ENCODE data around the gene PHF21A. TPM values are rescaled to one million over a fixed set of nuclear protein-coding genes. Genes with fewer than 3 reads are reported as not detected.
"Not testable (repeated sequence)": the region's sequence is repeated elsewhere in the genome, so short reads cannot be mapped to it uniquely, and the experiment has no call there.

The PHF21A gene
- total RNA-seq, 3 donors from 2014 or later, result 13.4 to 20.3 (median 17.6) TPM

DNA sequence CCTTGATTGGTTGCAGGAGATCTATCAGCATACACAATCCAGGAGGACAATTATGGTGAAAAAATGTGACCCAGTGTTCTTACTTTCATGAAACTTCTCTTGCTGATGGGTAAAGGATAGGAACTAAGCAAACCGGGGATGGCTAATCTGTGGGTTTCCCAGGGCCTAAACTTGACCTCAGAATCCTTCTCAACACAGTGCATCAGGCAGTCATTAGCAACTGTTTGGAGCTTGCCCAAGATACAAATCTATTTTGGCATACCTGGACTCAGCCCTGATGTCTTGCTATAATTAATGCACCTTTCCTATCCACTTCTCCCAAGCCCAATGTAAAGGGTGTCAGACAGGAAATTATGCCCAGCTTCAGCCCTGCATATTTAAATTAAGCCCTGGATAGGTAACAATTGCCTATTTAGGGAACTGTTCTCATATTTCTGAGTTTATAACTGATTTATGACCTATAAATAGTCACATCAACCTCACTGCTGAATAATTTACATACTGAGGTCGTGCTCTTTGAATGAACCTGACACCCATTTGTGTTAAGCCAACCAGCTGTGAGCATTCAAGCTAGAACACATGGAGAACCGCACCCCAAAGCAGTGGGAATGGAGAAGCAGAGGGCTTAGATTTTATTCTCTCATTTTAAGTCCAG is 9.2 kb upstream of the PHF21A start:
- Mint-ChIP-seq H3K27me3 (ENCODE audit: low read depth) (no peaks in the 10 kb centered on the region), H3K9me3 (no peaks in the 10 kb centered on the region), H3K4me3 (no peak overlapping the region), H3K36me3 (ENCODE audit: insufficient read depth) (no peaks in the 10 kb centered on the region), H3K4me1 (ENCODE audit: low read depth) (peaks cover 15% of the 10 kb centered on the region)
- DNase-seq (no peak), ATAC-seq (no peak)

DNA sequence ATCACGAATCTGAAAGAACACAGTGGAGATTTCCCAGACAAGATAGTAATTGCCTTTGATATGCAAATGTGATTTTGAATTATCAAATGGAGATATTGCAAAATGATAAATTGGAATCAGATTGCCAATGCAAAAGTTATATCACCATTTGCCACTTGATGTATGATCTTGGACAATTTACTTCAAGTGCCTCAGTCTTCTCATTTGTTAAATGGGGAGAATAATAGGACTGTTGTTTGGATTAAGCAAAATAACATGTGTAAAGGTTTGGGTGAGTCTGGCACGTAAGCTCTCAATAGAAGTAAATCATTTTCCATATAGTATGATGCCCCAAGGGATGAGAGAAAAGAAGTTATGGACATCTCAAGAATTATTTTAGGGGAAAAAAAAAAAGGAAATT is 7.9 kb upstream of the PHF21A start:
- peaks cover 15% of the 10 kb centered on the region for H3K4me1 Mint-ChIP-seq (ENCODE audit: low read depth)
- H3K27me3 Mint-ChIP-seq (ENCODE audit: low read depth), result no peaks in the 10 kb centered on the region
- DNase-seq (no peak), ATAC-seq (no peak)
- H3K9me3 Mint-ChIP-seq, result no peaks in the 10 kb centered on the region
- H3K36me3 Mint-ChIP-seq (ENCODE audit: insufficient read depth), result no peaks in the 10 kb centered on the region
- H3K4me3 Mint-ChIP-seq, result no peak overlapping the region

DNA sequence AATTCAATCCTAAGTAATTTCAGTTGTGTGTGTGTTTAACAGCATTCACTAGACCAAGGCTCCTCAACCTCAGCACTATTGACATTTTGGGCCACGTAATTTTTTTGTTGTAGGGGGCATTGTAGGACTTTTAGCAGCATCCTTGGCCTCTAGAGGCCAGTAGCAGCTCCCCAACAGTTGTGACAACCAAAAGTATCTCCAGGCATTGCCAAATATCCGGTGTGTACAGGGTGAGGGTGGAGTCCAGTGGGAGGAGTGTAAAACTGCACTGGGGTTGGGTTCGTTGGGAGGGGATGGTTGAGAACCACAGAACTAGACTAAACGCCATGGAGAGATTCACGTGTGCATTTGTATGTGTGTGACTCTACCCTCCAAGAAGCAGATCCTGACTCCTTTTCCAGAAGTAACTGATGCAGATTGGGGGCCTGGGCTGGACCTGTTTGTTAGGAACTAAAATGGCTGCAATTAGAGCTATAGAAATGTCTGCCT is 5.9 kb upstream of the PHF21A start:
- H3K27me3 Mint-ChIP-seq (ENCODE audit: low read depth), result no peaks in the 10 kb centered on the region
- H3K36me3 Mint-ChIP-seq (ENCODE audit: insufficient read depth), result no peaks in the 10 kb centered on the region
- DNase-seq (no peak), ATAC-seq (peak; percentile 85 to 86)
- no peaks in the 10 kb centered on the region for H3K9me3 Mint-ChIP-seq
- peaks cover 24% of the 10 kb centered on the region for H3K4me1 Mint-ChIP-seq (ENCODE audit: low read depth)
- no peak overlapping the region for H3K4me3 Mint-ChIP-seq

DNA sequence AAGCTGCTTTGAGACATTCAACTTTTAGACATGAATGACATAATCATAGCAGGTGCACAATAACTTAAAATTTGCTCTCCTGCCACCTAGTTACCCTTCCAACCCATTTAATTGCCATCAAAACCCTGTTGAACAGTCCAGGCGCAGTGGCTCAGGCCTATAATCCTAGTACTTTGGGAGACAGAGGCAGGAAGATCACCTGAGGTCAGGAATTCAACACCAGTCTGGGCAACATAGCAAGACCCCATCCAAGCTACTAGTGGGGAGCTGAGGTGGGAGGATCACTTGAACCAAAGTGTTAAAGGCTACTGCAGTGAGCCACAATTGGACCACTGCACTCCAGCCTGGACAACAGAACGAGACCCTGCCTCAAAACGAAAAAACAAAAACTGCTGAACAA is 4.0 kb upstream of the PHF21A start:
- H3K4me1 Mint-ChIP-seq (ENCODE audit: low read depth), result peaks cover 24% of the 10 kb centered on the region
- H3K36me3 Mint-ChIP-seq (ENCODE audit: insufficient read depth), result no peaks in the 10 kb centered on the region
- DNase-seq (no peak), ATAC-seq (no peak)
- H3K4me3 Mint-ChIP-seq, result no peak overlapping the region
- H3K9me3 Mint-ChIP-seq, result no peaks in the 10 kb centered on the region
- H3K27me3 Mint-ChIP-seq (ENCODE audit: low read depth), result no peaks in the 10 kb centered on the region

- no peak for DNase-seq
Measured at GRCh38 chr11:46122945-46123715, 1.9 kb upstream of the PHF21A start.

GRCh38 chr11:46121724-46122477 is 647 bp upstream of the PHF21A start:
- peak overlapping the region; percentile 85 for H3K4me3 Mint-ChIP-seq
- no peaks in the 10 kb centered on the region for H3K27me3 Mint-ChIP-seq (ENCODE audit: low read depth)
- peaks cover 41% of the 10 kb centered on the region for H3K4me1 Mint-ChIP-seq (ENCODE audit: low read depth)
- H3K36me3 Mint-ChIP-seq (ENCODE audit: insufficient read depth), result no peaks in the 10 kb centered on the region
- peak; percentile 67 for DNase-seq
- no peaks in the 10 kb centered on the region for H3K9me3 Mint-ChIP-seq
- ATAC-seq, result peak; percentile 63 to 64

More at GRCh38 chr11:46122945-46123715, 1.9 kb upstream of the PHF21A start:
- no peak for ATAC-seq
- H3K36me3 Mint-ChIP-seq (ENCODE audit: insufficient read depth), result no peaks in the 10 kb centered on the region
- H3K4me3 Mint-ChIP-seq, result peak overlapping the region; percentile 19
- peaks cover 36% of the 10 kb centered on the region for H3K4me1 Mint-ChIP-seq (ENCODE audit: low read depth)
- no peaks in the 10 kb centered on the region for H3K9me3 Mint-ChIP-seq
- no peaks in the 10 kb centered on the region for H3K27me3 Mint-ChIP-seq (ENCODE audit: low read depth)

- H3K27me3 Mint-ChIP-seq (ENCODE audit: low read depth), result no peaks in the 10 kb centered on the region
- peak; percentile 23 to 25 for ATAC-seq
- peaks cover 46% of the 10 kb centered on the region for H3K4me1 Mint-ChIP-seq (ENCODE audit: low read depth)
- no peaks in the 10 kb centered on the region for H3K9me3 Mint-ChIP-seq
- no peaks in the 10 kb centered on the region for H3K36me3 Mint-ChIP-seq (ENCODE audit: insufficient read depth)
- DNase-seq, result no peak
- peak overlapping the region; percentile 86 for H3K4me3 Mint-ChIP-seq
Measured at GRCh38 chr11:46120346-46121300, 631 bp downstream of the PHF21A start.

DNA sequence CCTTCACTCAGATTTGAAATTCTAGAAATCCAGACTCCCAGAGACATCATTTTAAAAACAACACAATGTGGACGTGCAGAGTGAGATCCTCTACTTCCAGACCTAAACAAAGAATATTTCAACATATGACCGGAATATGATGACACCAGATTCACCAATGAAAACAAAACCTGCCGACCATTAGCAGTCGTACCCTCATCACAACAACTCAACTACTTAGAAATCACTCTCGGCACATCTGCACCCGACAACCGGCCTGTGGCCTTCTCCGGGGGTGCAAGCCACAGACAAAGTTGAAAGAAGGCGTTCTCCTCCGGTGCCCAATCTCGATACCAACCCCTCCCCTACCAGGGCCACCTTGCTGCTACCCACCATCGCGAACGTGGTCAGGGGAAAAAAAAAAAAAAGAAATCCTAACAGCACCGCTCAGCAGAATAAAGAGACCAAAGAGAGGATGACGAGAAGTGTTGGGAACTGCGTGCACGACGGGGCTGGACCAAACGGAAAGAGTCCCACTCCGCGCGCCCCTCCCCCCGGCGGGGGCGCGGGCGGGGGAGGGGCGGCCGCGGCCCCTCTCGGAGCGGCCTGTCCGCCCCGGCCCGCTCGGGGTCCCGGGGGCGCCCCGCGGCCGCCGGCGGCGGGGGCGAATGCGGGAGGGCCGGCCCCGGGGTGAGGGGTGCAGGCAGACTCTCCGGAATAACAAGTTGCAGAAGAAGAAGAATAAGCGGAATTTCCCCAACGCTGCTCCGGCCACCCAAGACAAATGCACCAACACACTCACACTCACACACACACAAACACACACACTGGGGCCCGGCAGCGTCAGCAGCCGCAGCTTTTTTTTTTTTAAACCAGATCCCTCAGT is 1.7 kb downstream of the PHF21A start:
- DNase-seq (peak; percentile 54), ATAC-seq (peak in 1 of 2 donors; percentile 4)
- H3K27me3 Mint-ChIP-seq (ENCODE audit: low read depth), result no peaks in the 10 kb centered on the region
- peak overlapping the region; percentile 97 for H3K4me3 Mint-ChIP-seq
- H3K4me1 Mint-ChIP-seq (ENCODE audit: low read depth), result peaks cover 57% of the 10 kb centered on the region
- H3K36me3 Mint-ChIP-seq (ENCODE audit: insufficient read depth), result no peaks in the 10 kb centered on the region
- H3K9me3 Mint-ChIP-seq, result no peaks in the 10 kb centered on the region

- H3K4me1 Mint-ChIP-seq (ENCODE audit: low read depth), result peaks cover 62% of the 10 kb centered on the region
- DNase-seq, result no peak
Measured at GRCh38 chr11:46118702-46119351, 2.4 kb downstream of the PHF21A start.

GRCh38 chr11:46117842-46118241 is 3.4 kb downstream of the PHF21A start:
- peak overlapping the region; percentile 97 for H3K4me3 Mint-ChIP-seq
- no peaks in the 10 kb centered on the region for H3K36me3 Mint-ChIP-seq (ENCODE audit: insufficient read depth)
- no peaks in the 10 kb centered on the region for H3K27me3 Mint-ChIP-seq (ENCODE audit: low read depth)
- DNase-seq (no peak), ATAC-seq (no peak)
- peaks cover 61% of the 10 kb centered on the region for H3K4me1 Mint-ChIP-seq (ENCODE audit: low read depth)
- no peaks in the 10 kb centered on the region for H3K9me3 Mint-ChIP-seq

More at GRCh38 chr11:46118702-46119351, 2.4 kb downstream of the PHF21A start:
- Mint-ChIP-seq H3K27me3 (ENCODE audit: low read depth) (no peaks in the 10 kb centered on the region), H3K9me3 (no peaks in the 10 kb centered on the region), H3K4me3 (peak overlapping the region; percentile 97), H3K36me3 (ENCODE audit: insufficient read depth) (no peaks in the 10 kb centered on the region)
- no peak for ATAC-seq

GRCh38 chr11:46116712-46117037 is 4.6 kb downstream of the PHF21A start:
- peaks cover 62% of the 10 kb centered on the region for H3K4me1 Mint-ChIP-seq (ENCODE audit: low read depth)
- DNase-seq; ATAC-seq; H3K36me3 Mint-ChIP-seq (ENCODE audit: insufficient read depth); H3K9me3 Mint-ChIP-seq; H3K27me3 Mint-ChIP-seq (ENCODE audit: low read depth): not testable (repeated sequence)
- H3K4me3 Mint-ChIP-seq, result peak overlapping the region; percentile 65

DNA sequence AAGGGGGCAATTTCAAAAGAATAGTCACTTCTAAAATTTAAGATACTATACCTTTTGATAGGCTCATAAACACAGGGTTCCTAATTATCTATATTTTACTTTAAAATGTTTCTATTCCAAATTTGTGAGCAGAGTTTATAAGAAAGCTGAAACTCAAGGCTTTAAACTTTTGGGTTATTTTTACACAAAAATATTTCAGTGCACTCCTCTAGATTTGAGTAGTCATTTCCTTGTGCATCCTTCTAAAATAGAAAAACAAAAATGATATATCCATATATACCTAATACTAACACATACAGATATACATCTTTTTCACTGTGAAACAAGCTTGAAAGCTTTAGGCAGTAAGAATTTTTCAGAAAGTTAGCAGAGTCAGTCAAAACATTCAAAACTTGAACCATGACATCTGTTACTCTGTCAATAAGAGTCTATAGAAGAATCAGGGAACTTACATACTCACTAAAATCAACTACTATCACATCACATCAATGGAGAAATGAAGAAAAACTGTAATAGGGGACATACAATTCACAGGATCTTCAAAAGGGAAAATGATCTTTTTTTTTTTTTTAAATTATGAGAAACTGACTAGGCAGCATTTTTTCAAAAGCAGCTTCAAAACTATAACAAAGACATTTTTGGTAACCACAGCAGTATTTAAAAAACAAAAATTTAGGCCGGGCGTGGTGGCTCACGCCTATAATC is 5.1 kb downstream of the PHF21A start:
- Mint-ChIP-seq H3K36me3 (ENCODE audit: insufficient read depth) (no peaks in the 10 kb centered on the region), H3K4me1 (ENCODE audit: low read depth) (peaks cover 62% of the 10 kb centered on the region), H3K9me3 (no peaks in the 10 kb centered on the region), H3K27me3 (ENCODE audit: low read depth) (no peaks in the 10 kb centered on the region), H3K4me3 (peak overlapping the region; percentile 65)
- DNase-seq (no peak), ATAC-seq (no peak)
